ENCODE results near the gene CDKAL1. TPM values are rescaled to one million over a fixed set of nuclear protein-coding genes. Genes with fewer than 3 reads are reported as not detected.

Gene CDKAL1
- total and polyA plus RNA-seq, 2 of the 13 experiments (the other 11 are each of a cell fraction or from before 2014, with no cell fraction given) = 9.5 to 27.7 TPM

DNA sequence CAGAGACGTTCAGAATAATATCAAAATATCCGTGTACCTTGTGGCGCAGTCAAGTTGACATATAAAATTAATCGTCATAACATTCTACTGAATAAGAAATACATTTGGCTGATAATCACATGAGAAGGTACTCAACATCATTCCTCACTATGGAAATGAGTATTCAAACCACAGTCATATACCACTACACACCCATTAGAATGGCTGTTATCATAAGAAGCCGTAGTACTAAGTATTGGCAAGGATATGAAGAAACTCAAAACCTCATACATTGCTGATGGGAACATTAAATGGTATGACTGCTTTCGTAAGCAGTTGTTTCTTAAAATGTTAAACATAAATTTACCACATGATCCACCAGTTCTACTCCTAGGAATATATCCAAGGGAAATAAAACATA lies 244.7 kb downstream of the CDKAL1 start:
- Histone ChIP-seq H3K9me3 (ENCODE audit: low read length) (no peaks in the 10 kb centered on the region), H3K4me2 (ENCODE audit: low read depth, low read length) (no peak overlapping the region), H4K20me1 (ENCODE audit: insufficient read depth, low read length) (no peaks in the 10 kb centered on the region), H3K4me1 (ENCODE audit: insufficient read depth, low read length) (no peaks in the 10 kb centered on the region), H3K36me3 (replicated peaks in 1 of 2; ENCODE audit: control insufficient read depth in 1 of 2, insufficient read depth in 2 of 2, low read length in 2 of 2) (0 out of 5 replicates have a peak, but pooled peaks cover 1 to 7% of the 10 kb centered on the region in 2 experiments), H3K79me2 (ENCODE audit: insufficient read depth, low read length) (no peaks in the 10 kb centered on the region), H3K4me3 (replicated peaks in 1 of 3; ENCODE audit: insufficient read depth in 1 of 3, low read depth in 2 of 3, low read length in 3 of 3) (no peak overlapping the region), H3K27me3 (ENCODE audit: control insufficient read depth in 1 of 2, insufficient read depth in 2 of 2, low read length in 2 of 2) (no peaks in the 10 kb centered on the region), H2AFZ (ENCODE audit: low read length) (no peak overlapping the region), H3K9ac (ENCODE audit: insufficient read depth, low read depth, low read length) (no peak overlapping the region), H3K27ac (ENCODE audit: extremely low read length, insufficient read depth, low read length) (no peak overlapping the region)
- ATAC-seq (no peak), DNase-seq (ENCODE audit: low spot score) (no peak), FAIRE-seq (no peak)
- no TSS peak for BruUV-seq (replicated peaks)
- no peak for TF ChIP-seq PCBP1 (IDR thresholded peaks at IDR 0.05; ENCODE audit: borderline replicate concordance, low read depth, low read length)
- TF ChIP-seq, protein P1, sequence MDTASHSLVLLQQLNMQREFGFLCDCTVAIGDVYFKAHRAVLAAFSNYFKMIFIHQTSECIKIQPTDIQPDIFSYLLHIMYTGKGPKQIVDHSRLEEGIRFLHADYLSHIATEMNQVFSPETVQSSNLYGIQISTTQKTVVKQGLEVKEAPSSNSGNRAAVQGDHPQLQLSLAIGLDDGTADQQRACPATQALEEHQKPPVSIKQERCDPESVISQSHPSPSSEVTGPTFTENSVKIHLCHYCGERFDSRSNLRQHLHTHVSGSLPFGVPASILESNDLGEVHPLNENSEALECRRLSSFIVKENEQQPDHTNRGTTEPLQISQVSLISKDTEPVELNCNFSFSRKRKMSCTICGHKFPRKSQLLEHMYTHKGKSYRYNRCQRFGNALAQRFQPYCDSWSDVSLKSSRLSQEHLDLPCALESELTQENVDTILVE (CRISPR knock-in tag; IDR thresholded peaks at IDR 0.05) = no peak
- TF ChIP-seq, protein P2, sequence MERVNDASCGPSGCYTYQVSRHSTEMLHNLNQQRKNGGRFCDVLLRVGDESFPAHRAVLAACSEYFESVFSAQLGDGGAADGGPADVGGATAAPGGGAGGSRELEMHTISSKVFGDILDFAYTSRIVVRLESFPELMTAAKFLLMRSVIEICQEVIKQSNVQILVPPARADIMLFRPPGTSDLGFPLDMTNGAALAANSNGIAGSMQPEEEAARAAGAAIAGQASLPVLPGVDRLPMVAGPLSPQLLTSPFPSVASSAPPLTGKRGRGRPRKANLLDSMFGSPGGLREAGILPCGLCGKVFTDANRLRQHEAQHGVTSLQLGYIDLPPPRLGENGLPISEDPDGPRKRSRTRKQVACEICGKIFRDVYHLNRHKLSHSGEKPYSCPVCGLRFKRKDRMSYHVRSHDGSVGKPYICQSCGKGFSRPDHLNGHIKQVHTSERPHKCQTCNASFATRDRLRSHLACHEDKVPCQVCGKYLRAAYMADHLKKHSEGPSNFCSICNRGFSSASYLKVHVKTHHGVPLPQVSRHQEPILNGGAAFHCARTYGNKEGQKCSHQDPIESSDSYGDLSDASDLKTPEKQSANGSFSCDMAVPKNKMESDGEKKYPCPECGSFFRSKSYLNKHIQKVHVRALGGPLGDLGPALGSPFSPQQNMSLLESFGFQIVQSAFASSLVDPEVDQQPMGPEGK (CRISPR knock-in tag; IDR thresholded peaks at IDR 0.05) = no peak
- TF ChIP-seq PITX1 (CRISPR knock-in tag; IDR thresholded peaks at IDR 0.05) = no peak
- TF ChIP-seq, protein P3, sequence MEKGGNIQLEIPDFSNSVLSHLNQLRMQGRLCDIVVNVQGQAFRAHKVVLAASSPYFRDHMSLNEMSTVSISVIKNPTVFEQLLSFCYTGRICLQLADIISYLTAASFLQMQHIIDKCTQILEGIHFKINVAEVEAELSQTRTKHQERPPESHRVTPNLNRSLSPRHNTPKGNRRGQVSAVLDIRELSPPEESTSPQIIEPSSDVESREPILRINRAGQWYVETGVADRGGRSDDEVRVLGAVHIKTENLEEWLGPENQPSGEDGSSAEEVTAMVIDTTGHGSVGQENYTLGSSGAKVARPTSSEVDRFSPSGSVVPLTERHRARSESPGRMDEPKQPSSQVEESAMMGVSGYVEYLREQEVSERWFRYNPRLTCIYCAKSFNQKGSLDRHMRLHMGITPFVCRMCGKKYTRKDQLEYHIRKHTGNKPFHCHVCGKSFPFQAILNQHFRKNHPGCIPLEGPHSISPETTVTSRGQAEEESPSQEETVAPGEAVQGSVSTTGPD (CRISPR knock-in tag; IDR thresholded peaks at IDR 0.05) = no peak
- CTCF ChIA-PET (ENCODE audit: low intra/inter-chr PET ratio, low total read pairs) = no interaction called here
- WGBS (ENCODE audit: low lambda C conversion rate) = 97% methylated on average over 6 of the region's 6 CpGs
- intact Hi-C loops (cut with micrococcal nuclease; ENCODE audit: unreplicated experiment) = no loop called here
- POLR2A ChIA-PET = no interaction called here
- in situ Hi-C loops (cut with HindIII; ENCODE audit: extremely low pct_ligation_motif_present, low pct_unique_long_range_greater_than_20kb) = no loop called here
